NCI-H2196 (cell line): Measurements from ENCODE around the gene ZNF81.
A peak's percentile ranks its signal among the peaks of the same experiment; 100 is the strongest.
"Not testable (repeated sequence)": the region's sequence is repeated elsewhere in the genome, so short reads cannot be mapped to it uniquely, and the experiment has no call there.

Experiments used
- DNase-seq: peaks from one replicate; lab custom pipeline; 2025; ENCODE audit not compliant: unreplicated experiment; lab: John Stamatoyannopoulos, UW

The ZNF81 gene

DNA sequence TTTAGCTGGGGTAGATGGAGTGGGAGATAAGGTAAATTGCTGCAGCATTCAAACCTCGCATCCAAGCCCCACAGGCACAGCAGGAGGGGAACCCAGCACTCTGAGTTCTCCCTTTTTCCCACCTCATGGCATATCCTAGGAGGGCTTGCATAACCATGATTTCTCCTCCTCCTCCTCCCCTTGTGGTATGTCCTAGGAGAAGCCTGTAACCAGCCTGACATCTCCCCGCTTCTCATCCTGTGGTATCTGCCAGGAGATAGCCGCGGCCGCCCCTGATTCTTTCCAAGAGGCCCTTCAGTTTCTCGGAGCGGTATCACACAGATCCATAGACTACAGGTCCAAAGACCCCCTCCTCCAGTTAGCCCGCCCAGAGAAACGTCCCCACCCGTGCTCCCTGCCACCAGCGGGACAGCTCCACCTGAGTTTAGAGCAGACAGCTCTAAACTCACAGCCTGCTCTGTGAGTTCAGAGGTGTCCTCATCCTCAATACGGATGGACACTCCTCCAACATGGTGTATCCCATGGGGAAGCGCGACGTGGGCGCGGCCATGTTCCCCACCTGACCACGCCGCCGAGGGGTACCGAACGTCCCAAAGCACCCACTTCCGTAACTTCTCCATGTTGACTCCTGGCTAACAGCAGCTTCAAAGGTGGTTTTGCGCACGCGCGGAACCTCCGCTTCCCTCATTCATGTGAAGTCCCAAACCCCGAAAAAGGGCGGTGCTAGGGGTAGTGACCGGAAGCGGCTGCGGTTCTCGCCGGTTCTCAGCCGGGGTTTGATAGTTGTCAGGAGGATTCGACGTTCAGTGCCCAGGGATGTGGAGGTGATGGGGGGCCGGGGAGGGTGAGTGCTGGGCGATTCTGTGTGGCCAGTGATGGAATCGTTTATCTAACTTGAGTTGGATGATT, at the start of gene ZNF81:
Gene ZNF81, plus strand, starts transcription at position 739 of the 909 bp plus-strand sequence. CDS start 9,366 bp downstream, outside the sequence.
- peak; percentile 89 for DNase-seq

- no peak for DNase-seq
These were observed 40.2 kb upstream of the ZNF81 start for GRCh38 chrX:47796433-47796906.

- no peak for DNase-seq
These were observed 39.6 kb upstream of the ZNF81 start for GRCh38 chrX:47797084-47797483.

- DNase-seq, result no peak
These were observed 37.8 kb upstream of the ZNF81 start for GRCh38 chrX:47798861-47799260.

GRCh38 chrX:47802589-47802988, 34.1 kb upstream of the ZNF81 start:
- no peak for DNase-seq

DNA sequence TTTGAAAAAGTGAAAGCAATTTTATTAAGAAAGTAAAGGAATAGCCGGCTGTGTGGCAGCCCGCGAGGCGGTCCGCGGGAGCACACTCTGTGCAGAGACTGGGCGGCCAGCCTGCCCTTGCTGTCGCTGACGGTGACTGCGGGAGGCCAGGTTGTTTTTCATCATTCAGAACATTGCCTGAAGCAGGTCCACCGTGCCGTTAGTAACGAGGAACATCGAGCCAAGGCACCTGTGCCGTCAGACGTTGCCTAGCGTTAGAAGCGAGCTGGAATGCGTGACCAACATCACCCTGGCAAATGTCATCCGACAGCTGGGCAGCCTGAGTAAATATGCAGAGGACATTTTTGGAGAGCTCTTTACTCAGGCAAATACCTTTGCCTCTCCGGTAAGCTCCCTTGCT, 33.6 kb upstream of the ZNF81 start:
- not testable (repeated sequence) for DNase-seq

- DNase-seq, result no peak
These were observed 32.4 kb upstream of the ZNF81 start for GRCh38 chrX:47804315-47804714.

DNA sequence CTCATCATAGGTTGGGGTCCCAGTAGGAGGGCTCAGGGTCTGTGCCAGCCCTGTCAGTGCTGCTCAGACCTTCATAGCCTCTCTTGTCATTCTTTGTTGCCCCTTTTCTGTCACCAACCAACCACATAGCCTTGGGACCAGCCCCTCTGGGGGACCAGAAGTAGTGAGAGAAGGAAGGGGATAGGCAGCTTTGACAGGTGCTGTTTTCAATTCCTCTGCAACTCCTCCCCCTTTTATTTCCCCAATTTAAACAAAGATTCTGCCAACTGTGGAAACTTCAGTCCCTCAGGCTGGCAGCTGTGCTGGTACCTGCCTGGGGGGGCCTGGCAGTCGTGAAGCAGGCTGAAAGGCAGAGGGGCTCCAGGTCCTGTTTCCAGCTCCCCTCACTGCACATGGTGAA, 30.9 kb upstream of the ZNF81 start:
- DNase-seq, result not testable (repeated sequence)

DNA sequence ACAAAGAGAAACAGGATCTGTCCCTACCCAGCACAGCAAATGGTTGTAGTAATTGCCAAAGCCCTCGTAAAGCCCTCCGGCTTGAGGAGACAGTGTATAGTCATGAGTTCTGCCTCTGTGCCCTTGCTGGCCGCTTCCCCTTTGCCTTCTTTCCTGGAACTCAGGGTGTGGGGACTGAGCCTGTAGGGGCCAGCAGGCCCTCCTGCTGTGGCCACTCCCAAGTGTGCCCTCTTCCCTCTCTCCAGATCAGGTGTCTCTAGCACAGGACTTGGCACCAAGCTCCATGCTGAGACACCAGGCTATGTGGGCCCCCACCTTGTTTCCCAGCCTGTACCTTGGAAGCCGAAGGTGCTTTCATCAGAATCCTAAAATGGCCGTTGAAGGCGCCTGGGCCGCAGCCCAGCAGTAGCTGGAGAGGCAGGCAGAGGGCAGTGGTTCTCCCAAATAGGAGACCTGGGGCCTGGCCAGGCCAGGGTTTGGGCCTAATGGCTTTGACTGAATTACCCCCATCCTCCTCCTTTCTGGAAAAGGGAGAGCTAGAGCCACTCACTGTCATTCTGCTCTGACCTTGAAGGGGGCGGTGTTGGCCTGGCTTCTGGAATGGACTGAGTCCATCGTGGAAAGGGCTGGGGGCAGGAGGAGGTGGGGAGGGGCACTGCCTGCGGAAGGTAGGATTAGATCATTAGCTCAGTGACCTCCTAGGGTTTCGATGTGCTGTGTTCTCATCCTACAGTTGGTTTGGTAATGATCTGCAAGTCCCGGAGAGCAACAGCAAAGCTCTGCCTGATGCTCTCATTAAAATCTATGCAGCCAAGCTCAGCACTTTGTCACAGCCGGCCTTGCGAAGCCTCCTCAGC, 30.1 kb upstream of the ZNF81 start:
- DNase-seq, result peak; percentile 3

DNA sequence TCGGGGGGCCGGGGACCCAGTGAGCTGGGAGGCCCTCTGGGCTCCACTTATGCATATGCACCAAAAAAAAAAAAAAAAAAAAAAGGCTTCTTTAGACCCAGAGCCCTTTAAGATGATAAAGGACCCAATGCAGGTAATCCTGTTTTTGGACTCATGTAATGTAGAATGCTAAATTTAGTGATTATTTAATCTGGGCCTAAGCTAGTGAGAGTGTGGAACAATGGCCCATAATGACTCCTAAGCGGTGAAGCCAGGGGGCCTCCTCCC, 29.5 kb upstream of the ZNF81 start:
- not testable (repeated sequence) for DNase-seq

- DNase-seq, result no peak
These were observed 29.2 kb upstream of the ZNF81 start for GRCh38 chrX:47807548-47807947.

- no peak for DNase-seq
These were observed 27.6 kb upstream of the ZNF81 start for GRCh38 chrX:47808904-47809788.

DNA sequence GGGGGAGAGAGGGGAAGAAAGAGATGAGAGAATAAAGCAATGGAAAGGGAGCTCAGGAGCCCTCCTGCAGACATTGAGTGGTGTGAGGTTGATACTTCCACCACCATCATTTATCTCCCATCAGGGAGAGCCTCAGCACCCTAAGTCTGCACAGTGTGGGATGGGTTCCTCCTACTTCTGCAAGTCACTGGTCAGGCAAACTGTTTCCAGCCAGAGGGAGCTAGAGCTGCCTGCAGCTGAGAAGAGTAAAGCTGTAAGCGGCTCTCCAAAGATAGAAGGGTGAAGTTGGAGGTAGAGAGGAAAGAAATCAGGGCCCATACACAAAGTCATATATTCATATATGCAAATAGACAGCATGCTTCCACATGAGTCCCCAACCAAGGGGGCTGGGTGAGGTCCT, 21.9 kb upstream of the ZNF81 start:
- DNase-seq, result no peak

GRCh38 chrX:47815901-47816845, 20.5 kb upstream of the ZNF81 start:
- DNase-seq, result no peak

GRCh38 chrX:47817421-47817820, 19.3 kb upstream of the ZNF81 start:
- no peak for DNase-seq

DNA sequence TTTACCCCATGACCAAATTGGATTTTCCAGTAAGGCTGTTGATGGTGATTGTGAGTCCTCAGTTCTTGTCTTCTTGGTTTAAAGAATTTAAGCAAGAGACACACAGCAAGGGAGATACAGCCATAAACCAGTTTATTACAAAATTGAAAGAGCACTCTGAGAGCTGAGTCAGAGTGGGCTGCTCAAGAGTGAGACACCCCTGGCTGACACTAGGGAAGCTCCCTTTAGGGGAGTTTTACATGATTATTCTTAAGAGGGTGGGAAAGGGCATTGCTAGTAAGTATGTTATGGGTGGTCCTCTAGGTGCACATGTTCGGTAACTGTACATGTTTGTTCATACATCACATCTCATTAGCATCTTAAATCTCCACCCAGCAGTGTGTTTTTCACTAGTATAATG, 18.8 kb upstream of the ZNF81 start:
- DNase-seq, result no peak

DNA sequence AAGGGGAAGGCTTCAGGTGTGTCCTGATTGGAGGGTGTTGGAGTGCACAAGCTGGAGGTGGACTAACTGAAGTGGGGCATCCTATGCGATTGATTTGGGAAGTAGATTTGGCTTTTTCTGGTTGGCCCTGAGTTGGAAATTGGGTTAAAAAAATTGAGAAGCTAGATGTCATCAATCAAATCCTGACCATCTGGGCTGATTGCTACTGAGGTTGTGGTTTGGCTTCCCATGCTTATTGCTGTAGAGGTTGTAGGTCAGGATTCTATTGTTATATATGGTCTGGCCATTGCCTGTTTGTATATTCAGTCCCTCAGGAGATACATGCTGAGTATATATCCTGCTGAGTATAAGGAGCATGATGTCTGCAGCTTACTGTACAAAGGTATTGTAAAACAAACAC, 7.7 kb upstream of the ZNF81 start:
- no peak for DNase-seq

- DNase-seq, result peak; percentile 37
These were observed 4.9 kb upstream of the ZNF81 start for GRCh38 chrX:47831788-47832187.

- no peak for DNase-seq
These were observed 1.7 kb downstream of the ZNF81 start for GRCh38 chrX:47838361-47838760.

- no peak for DNase-seq
These were observed 3.4 kb downstream of the ZNF81 start for GRCh38 chrX:47840111-47840510.
